ENCODE data around the gene NECTIN1.

Gene NECTIN1

DNA sequence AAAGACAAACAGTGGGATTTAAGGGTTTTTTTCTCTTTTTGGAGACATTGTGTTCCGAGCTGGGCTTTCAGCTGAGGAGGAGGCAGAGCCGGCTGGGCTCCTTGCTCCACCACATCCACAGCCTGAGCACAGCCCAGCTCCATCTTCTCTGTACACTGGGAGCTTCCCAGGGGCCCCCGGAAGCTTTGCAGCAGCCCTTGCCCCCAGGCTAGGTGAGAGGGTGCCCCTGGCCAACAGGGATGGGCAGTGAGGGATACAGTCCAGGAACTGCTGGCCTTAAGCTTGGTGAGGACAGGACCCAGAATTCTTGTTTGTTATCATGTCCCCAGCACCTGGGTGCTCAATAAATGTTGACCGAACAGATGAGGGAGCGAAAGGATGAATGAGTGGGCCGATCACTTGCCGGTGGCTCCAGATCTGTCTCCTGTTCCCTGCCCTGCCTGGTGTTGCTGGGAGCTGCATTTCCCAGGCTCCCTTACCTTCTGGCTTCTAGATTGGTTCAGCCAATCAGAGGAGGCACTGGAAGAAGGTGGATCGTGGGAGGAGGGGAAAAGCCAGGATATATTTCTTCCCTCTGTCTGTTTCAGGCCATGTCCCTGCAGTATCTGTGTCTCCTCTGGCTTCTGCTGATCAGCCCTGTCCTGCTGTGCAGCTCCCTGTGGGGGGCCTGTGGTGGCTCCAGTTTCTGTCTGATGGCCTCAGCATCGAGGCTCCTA is 26.5 kb upstream of the NECTIN1 start:
- no peak for DNase-seq

- DNase-seq, result no peak
Measured at GRCh38 chr11:119754656-119755355, 25.8 kb upstream of the NECTIN1 start.

DNA sequence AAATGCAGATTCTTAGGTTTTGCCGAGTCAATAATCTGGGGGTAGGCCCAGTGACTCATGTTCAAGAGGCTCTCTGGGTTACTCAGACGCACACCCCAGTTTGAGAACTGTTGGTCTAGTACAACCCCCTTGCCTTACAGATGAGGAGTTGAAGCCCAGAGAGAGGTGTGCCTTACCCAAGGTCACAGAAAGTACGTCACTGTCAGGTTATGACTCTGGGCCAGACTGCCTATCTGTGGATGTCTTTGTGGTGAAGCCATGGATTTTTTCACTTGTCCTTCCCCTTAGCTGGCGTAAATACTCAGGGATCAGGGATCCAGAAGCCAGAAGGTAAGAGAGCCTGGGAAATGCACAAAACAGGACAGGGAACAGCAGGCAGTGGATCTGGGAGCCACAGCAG is 25.2 kb upstream of the NECTIN1 start:
- no peak for DNase-seq

DNA sequence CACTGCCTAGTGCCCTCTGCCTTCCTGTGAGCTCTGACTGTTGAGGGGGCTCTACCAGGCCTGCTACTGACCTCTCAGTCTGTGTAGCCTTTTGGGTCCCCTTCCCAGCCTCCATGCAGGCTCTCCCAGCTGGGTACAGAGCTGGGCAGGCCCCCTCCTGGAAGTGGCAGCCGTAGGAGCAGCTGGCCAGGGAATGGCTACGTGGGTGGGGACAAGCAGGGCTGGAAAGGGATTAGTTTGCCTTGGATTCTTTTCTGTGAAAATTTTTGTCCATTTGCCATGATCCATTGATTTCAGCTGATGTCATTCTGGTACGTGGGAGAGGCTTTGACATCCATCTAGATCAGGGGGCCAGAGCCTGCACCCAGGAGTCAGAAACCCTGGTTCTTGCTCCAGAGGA is 23.9 kb upstream of the NECTIN1 start:
- no peak for DNase-seq

- no peak for DNase-seq
Measured at GRCh38 chr11:119752345-119752871, 23.4 kb upstream of the NECTIN1 start.

GRCh38 chr11:119750056-119750455 is 21.1 kb upstream of the NECTIN1 start:
- no peak for DNase-seq

- no peak for DNase-seq
Measured at GRCh38 chr11:119749006-119749565, 20.1 kb upstream of the NECTIN1 start.

- no peak for DNase-seq
Measured at GRCh38 chr11:119747868-119748660, 19.1 kb upstream of the NECTIN1 start.

GRCh38 chr11:119745776-119746535 is 17.0 kb upstream of the NECTIN1 start:
- no peak for DNase-seq

- no peak for DNase-seq
Measured at GRCh38 chr11:119745112-119745511, 16.1 kb upstream of the NECTIN1 start.

- no peak for DNase-seq
Measured at GRCh38 chr11:119744577-119744976, 15.6 kb upstream of the NECTIN1 start.

GRCh38 chr11:119743006-119743405 is 14.0 kb upstream of the NECTIN1 start:
- DNase-seq, result no peak

- DNase-seq, result no peak
Measured at GRCh38 chr11:119742263-119742861, 13.4 kb upstream of the NECTIN1 start.

DNA sequence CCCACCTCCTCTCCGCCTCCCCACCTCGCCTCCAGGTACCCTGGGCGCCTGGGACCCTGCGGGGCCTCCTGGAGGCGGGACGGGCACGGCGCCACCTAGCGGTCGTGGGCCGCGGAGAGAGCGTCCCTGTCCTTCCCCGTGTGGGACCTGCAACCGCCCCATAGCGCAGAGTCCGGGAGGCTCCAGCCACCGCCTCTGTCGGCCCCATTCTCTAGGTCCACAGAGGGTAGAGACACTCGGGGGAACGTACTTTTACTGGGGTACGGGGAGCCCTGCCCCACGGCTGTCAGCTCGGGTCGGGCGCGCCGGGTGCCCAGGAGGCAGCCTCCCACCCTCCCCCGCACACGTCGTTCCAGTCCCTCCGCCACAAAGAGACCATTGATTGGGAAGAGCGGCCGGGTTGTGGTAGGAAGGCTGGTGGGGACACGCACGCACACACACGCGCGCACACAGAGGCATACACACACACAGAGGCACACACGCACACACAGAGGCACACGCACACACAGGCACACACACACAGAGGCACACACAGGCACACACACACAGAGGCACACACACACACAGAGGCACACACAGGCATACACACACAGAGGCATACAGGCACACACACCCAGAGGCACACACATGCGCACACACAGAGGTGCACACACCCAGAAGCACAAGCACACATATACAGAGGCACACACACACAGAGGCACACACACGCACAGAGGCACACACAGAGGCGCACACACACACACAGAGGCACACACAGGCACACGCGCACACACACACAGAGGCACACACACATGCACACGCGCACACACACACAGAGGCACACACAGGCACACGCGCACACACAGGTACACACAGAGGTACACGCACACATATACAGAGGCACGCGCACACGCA is 12.6 kb upstream of the NECTIN1 start:
- DNase-seq, result peak; percentile 45

DNA sequence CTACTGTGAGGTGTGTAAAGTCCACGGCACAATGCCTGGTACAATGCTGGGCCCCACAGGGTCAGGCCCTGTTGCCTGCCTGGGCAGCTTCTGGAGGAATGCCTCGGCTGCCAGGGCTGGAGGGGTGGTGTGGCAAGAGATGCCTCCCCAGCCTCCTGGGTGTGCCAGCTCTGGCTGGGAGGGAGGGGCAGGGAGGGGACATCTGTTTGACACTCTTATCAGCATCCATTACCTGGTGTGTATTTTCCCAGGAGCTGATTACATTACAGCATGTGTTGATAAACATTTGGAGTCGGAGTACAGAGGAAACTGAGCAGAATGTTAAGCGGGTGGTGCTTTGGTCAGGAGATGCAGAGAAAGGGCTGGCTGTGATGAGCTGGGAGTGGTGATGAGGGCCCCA is 11.0 kb upstream of the NECTIN1 start:
- DNase-seq, result no peak

DNA sequence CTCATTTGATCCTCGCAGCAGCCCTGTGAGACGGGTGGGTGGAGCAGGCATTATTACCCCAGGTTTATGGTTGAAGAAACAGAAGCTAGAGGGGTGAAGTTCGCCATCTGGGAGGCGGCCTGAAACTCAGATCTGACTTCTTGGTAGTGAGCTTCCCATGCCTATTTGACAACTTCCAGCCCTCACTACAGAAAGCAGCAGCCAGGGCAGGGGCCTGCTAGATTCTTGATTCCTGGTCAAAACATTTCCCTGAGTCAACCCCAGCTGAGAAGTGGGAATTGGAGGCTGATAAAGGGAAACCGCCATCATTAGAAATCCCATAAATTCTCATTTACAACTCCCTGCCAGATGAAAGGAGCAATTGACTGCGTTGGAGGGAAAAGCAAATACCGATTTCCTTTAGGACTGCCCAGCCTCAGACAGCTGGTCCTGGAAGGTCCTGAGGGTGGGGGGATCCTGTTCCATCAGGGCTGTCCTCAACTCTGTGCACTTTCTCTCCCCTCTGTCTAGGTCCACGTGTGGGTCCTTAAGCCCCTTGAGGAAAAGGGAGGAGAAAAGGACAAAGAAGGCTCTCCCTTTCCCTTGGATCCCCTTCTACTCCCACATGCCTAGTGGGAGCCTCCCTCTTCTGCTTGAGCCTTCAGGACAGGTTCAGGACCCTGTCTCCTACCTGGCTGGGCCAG is 10.2 kb upstream of the NECTIN1 start:
- DNase-seq, result no peak

- DNase-seq, result no peak
Measured at GRCh38 chr11:119738059-119738439, 9.0 kb upstream of the NECTIN1 start.

GRCh38 chr11:119737366-119738058 is 8.5 kb upstream of the NECTIN1 start:
- no peak for DNase-seq

DNA sequence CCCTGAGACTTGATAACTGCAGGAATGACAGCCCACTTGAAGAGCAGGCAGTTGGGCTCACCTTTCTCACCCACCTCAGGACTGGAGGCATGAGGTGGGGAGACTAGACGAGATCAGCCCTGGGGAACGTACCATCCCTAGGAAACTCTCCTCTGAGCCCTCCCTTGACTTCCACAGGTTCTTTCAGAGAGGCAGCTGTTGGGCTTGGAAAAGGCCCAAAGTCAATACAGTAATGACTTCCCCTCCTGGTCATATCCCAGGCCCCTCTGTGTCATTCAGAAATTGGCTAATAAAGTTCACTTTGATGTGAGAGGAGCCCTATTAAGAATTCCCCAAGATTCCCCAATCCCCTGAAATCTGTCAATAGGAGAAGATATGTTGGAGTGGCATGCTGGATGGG is 5.8 kb upstream of the NECTIN1 start:
- no peak for DNase-seq

Measured in effector CD4-positive, alpha-beta T cell (primary cell).